SU-DHL-6 (cell line): ENCODE data around the gene AGRN.

Experiments used
- H2AFZ ChIP-seq: fragments of 200-600 bp; sonication (generic); 2 replicates; pipeline ENCODE4 v1.6.1; 2014; ENCODE audit warnings: low read depth, mild to moderate bottlenecking, moderate library complexity, mixed read lengths, antibody characterized with exemption, low read length; ENCODE audit not compliant: severe bottlenecking
- H3F3A ChIP-seq: fragments of 200-600 bp; shearing (Covaris generic); 2 replicates; pipeline ENCODE4 v1.6.0; 2016; ENCODE audit warnings: antibody characterized with exemption, mild to moderate bottlenecking; ENCODE audit not compliant: insufficient read depth
- H3K27ac ChIP-seq: fragments of 200-600 bp; sonication (generic); 2 replicates; pipeline ENCODE4 v1.5.1; 2016; ENCODE audit warnings: low read depth, mild to moderate bottlenecking, low read length, moderate library complexity, mixed read lengths
- H3K27me3 ChIP-seq: fragments of 200-600 bp; sonication (generic), shearing (Covaris generic); 2 replicates; pipeline ENCODE4 v1.6.0; 2014; ENCODE audit warnings: mild to moderate bottlenecking, low read length
- H3K36me3 ChIP-seq: fragments of 200-600 bp; sonication (generic); 2 replicates; pipeline ENCODE4 v1.6.1; 2014; ENCODE audit warnings: mild to moderate bottlenecking, low read length, mixed read lengths
- H3K4me2 ChIP-seq: fragments of 300-600, 200-600 bp; shearing (Covaris generic), sonication (generic); 2 replicates; pipeline ENCODE4 v1.6.0; 2014; ENCODE audit warnings: low read length, low read depth, mild to moderate bottlenecking; ENCODE audit not compliant: poor library complexity, severe bottlenecking
- H3K4me3 ChIP-seq: fragments of 200-600 bp; sonication (generic); 2 replicates; pipeline ENCODE4 v1.5.1; 2014; ENCODE audit warnings: antibody characterized with exemption, low read length, mild to moderate bottlenecking, mixed read lengths; ENCODE audit not compliant: insufficient read depth, poor library complexity, severe bottlenecking
- H3K79me2 ChIP-seq: fragments of 200-600 bp; sonication (generic); 2 replicates; pipeline ENCODE4 v1.6.1; 2014; ENCODE audit warnings: mild to moderate bottlenecking, low read length, moderate library complexity; ENCODE audit not compliant: insufficient read depth
- H3K9ac ChIP-seq: fragments of 200-600 bp; sonication (generic); 2 replicates; pipeline ENCODE4 v1.7.0; 2014; ENCODE audit warnings: mild to moderate bottlenecking, low read length
- H3K9me2 ChIP-seq: fragments of 200-600 bp; sonication (generic); replicated peaks from 2 replicates; pipeline ENCODE4 v1.6.1; 2014; ENCODE audit warnings: low read length; ENCODE audit not compliant: insufficient read depth
- H3K9me3 ChIP-seq: fragments of 200-600 bp; sonication (generic); 2 replicates; pipeline ENCODE4 v1.6.1; 2014; ENCODE audit warnings: low read length, mixed read lengths; ENCODE audit not compliant: insufficient read depth
- H4K20me1 ChIP-seq: fragments of 200-600 bp; sonication (generic); 2 replicates; pipeline ENCODE4 v1.6.1; 2014; ENCODE audit warnings: low read depth, mild to moderate bottlenecking, antibody characterized with exemption, low read length, moderate library complexity, mixed read lengths
- CTCF ChIP-seq: fragments of 200-600 bp; sonication (generic); IDR thresholded peaks from one replicate; pipeline ENCODE4 v1.5.1; 2017; ENCODE audit warnings: antibody characterized with exemption, mild to moderate bottlenecking, low read length, moderate library complexity; ENCODE audit not compliant: insufficient read depth, poor library complexity, severe bottlenecking
- EZH2phosphoT487 ChIP-seq: fragments of 200-600 bp; sonication (generic), shearing (Covaris generic); conservative IDR thresholded peaks from 2 replicates; pipeline ENCODE4 v1.6.1; 2018; ENCODE audit warnings: mild to moderate bottlenecking, antibody characterized with exemption, low read length, moderate library complexity, mixed read lengths

Gene AGRN

GRCh38 chr1:1044455-1045078 is 24.6 kb downstream of the AGRN start:
- H4K20me1 ChIP-seq = no peaks in the 10 kb centered on the region
- no peak for TF ChIP-seq CTCF
- no peak for TF ChIP-seq EZH2phosphoT487
- no peaks in the 10 kb centered on the region for H3K9me3 ChIP-seq
- no peaks in the 10 kb centered on the region for H3K79me2 ChIP-seq
- no peaks in the 10 kb centered on the region for H3K36me3 ChIP-seq
- H3K4me2 ChIP-seq = no peak overlapping the region
- no peak overlapping the region for H3K4me3 ChIP-seq
- H3K9ac ChIP-seq = no peak overlapping the region
- H3K27me3 ChIP-seq = no peaks in the 10 kb centered on the region
- no peak overlapping the region for H3K27ac ChIP-seq
- H3K9me2 ChIP-seq = no peaks in the 10 kb centered on the region
- no peak overlapping the region for H2AFZ ChIP-seq
- H3F3A ChIP-seq = no peaks in the 10 kb centered on the region

DNA sequence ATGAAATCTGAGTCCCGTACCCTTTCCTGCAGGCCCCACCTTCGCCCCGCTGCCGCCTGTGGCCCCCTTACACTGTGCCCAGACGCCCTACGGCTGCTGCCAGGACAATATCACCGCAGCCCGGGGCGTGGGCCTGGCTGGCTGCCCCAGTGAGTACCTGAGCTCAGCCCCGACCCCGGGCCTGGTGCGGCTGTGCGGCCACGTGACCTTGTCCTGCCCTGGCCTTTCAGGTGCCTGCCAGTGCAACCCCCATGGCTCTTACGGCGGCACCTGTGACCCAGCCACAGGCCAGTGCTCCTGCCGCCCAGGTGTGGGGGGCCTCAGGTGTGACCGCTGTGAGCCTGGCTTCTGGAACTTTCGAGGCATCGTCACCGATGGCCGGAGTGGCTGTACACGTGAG is 25.2 kb downstream of the AGRN start:
- H3K9me2 ChIP-seq = no peaks in the 10 kb centered on the region
- H3K27ac ChIP-seq = no peak overlapping the region
- H3K27me3 ChIP-seq = no peaks in the 10 kb centered on the region
- H3K4me3 ChIP-seq = no peak overlapping the region
- TF ChIP-seq EZH2phosphoT487 (no peak), CTCF (no peak)
- no peaks in the 10 kb centered on the region for H4K20me1 ChIP-seq
- no peaks in the 10 kb centered on the region for H3K9me3 ChIP-seq
- no peaks in the 10 kb centered on the region for H3F3A ChIP-seq
- H3K36me3 ChIP-seq = no peaks in the 10 kb centered on the region
- H2AFZ ChIP-seq = no peak overlapping the region
- no peak overlapping the region for H3K9ac ChIP-seq
- H3K4me2 ChIP-seq = no peak overlapping the region
- no peaks in the 10 kb centered on the region for H3K79me2 ChIP-seq

DNA sequence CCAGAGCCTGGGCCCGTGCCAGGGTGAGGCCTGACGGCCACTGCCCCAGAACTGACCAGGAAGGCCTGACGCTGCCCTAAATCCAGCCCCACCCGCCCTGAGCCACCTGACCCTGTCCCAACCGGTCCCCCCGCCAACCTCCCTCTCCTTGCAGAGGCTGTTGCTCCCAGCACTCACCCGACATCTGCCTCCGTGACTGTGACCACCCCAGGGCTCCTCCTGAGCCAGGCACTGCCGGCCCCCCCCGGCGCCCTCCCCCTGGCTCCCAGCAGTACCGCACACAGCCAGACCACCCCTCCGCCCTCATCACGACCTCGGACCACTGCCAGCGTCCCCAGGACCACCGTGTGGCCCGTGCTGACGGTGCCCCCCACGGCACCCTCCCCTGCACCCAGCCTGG is 26.3 kb downstream of the AGRN start:
- no peak overlapping the region for H3K9ac ChIP-seq
- no peaks in the 10 kb centered on the region for H3K79me2 ChIP-seq
- TF ChIP-seq CTCF (no peak), EZH2phosphoT487 (no peak)
- H3K9me2 ChIP-seq = no peaks in the 10 kb centered on the region
- H3K27ac ChIP-seq = no peak overlapping the region
- no peaks in the 10 kb centered on the region for H3F3A ChIP-seq
- no peaks in the 10 kb centered on the region for H3K27me3 ChIP-seq
- no peak overlapping the region for H3K4me2 ChIP-seq
- no peaks in the 10 kb centered on the region for H3K9me3 ChIP-seq
- no peaks in the 10 kb centered on the region for H3K36me3 ChIP-seq
- H2AFZ ChIP-seq = no peak overlapping the region
- no peaks in the 10 kb centered on the region for H4K20me1 ChIP-seq
- no peak overlapping the region for H3K4me3 ChIP-seq

- H2AFZ ChIP-seq = no peak overlapping the region
- no peaks in the 10 kb centered on the region for H3K9me2 ChIP-seq
- H3K27me3 ChIP-seq = no peaks in the 10 kb centered on the region
- no peak overlapping the region for H3K9ac ChIP-seq
- H3K27ac ChIP-seq = no peak overlapping the region
- no peaks in the 10 kb centered on the region for H3K79me2 ChIP-seq
- no peak overlapping the region for H3K4me2 ChIP-seq
- TF ChIP-seq EZH2phosphoT487 (no peak), CTCF (no peak)
- H3K4me3 ChIP-seq = no peak overlapping the region
- H3K36me3 ChIP-seq = no peaks in the 10 kb centered on the region
- H4K20me1 ChIP-seq = no peaks in the 10 kb centered on the region
- no peaks in the 10 kb centered on the region for H3F3A ChIP-seq
- no peaks in the 10 kb centered on the region for H3K9me3 ChIP-seq
Measured at GRCh38 chr1:1046767-1047166, 26.8 kb downstream of the AGRN start.
